K562 (cell line): ENCODE results near the gene NEMP2. TPM values are rescaled to one million over a fixed set of nuclear protein-coding genes. Genes with fewer than 3 reads are reported as not detected.

ENCODE experiments used
- BHLHE40 ChIP-seq: IDR thresholded peaks from 2 replicates; pipeline ENCODE4 v1.6.1; 2011; ENCODE audit warnings: low read length, improper control_type of control experiment
- BRF2 ChIP-seq: IDR thresholded peaks from 3 replicates; pipeline ENCODE4 v1.6.1; 2011; ENCODE audit warnings: borderline replicate concordance, mild to moderate bottlenecking; ENCODE audit not compliant: insufficient read length, insufficient read depth
- CTBP1 ChIP-seq: fragments of 450-650 bp; IDR thresholded peaks from 2 replicates; pipeline ENCODE4 v1.6.1; 2016; ENCODE audit warnings: borderline replicate concordance
- ETS2 ChIP-seq: IDR thresholded peaks from 2 replicates; pipeline ENCODE4 v1.6.1; 2016; ENCODE audit warnings: borderline replicate concordance, missing genetic modification characterization, mild to moderate bottlenecking, moderate library complexity, missing compliant biosample characterization; ENCODE audit not compliant: poor library complexity, severe bottlenecking
- HDAC8 ChIP-seq: fragments of 450-650 bp; IDR thresholded peaks from 2 replicates; pipeline ENCODE4 v1.6.1; 2016; ENCODE audit warnings: mild to moderate bottlenecking, missing genetic modification characterization, moderate library complexity, missing compliant biosample characterization
- HNRNPL ChIP-seq: fragments of 200-400 bp; formaldehyde crosslinking; IDR thresholded peaks from 2 replicates; pipeline ENCODE4 v1.6.1; 2017; ENCODE audit warnings: low read depth, mild to moderate bottlenecking, low read length
- IFI16 ChIP-seq: fragments of 250-450 bp; sonication (Bioruptor Pico); IDR thresholded peaks from 2 replicates; pipeline ENCODE4 v2.1.2; 2022; ENCODE audit warnings: mild to moderate bottlenecking, inconsistent platforms
- KLF13 ChIP-seq: fragments of 450-650 bp; IDR thresholded peaks from 2 replicates; pipeline ENCODE4 v1.6.1; 2016; ENCODE audit warnings: missing genetic modification characterization, low read depth, mild to moderate bottlenecking, missing compliant biosample characterization, moderate library complexity, borderline replicate concordance
- MBD1 ChIP-seq: fragments of 250-450 bp; sonication (Bioruptor Pico); IDR thresholded peaks from 2 replicates; pipeline ENCODE4 v1.8.0; 2022; ENCODE audit warnings: inconsistent platforms
- SAFB2 ChIP-seq: fragments of 200-400 bp; formaldehyde crosslinking; IDR thresholded peaks from 2 replicates; pipeline ENCODE4 v1.6.1; 2018; ENCODE audit warnings: borderline replicate concordance, low read length, low read depth, moderate library complexity; ENCODE audit not compliant: severe bottlenecking
- TSHZ1 ChIP-seq: fragments of 250-450 bp; sonication (Bioruptor Pico); IDR thresholded peaks from 2 replicates; pipeline ENCODE4 v1.4.0; 2020; ENCODE audit warnings: mild to moderate bottlenecking, moderate library complexity
- ZBTB8A ChIP-seq: fragments of 450-650 bp; IDR thresholded peaks from 2 replicates; pipeline ENCODE4 v1.6.1; 2018; ENCODE audit warnings: mild to moderate bottlenecking, moderate library complexity; ENCODE audit not compliant: partially characterized antibody
- ZC3H4 ChIP-seq: sonication (generic); formaldehyde crosslinking; IDR thresholded peaks from 2 replicates; pipeline ENCODE4 v1.9.0; 2021; ENCODE audit warnings: missing genetic modification reagents, borderline replicate concordance
- ZKSCAN3 ChIP-seq: fragments of 250-450 bp; sonication (Bioruptor Pico); IDR thresholded peaks from 2 replicates; pipeline ENCODE4 v1.4.0; 2020
- polyA plus RNA-seq, 8 experiments: library from polyadenylated mRNA; depleted of rRNA in 4 of 8; stranded (reverse) in 5 of 8; unstranded in 3 of 8; fragments of >200 nt; fragmentation: Nextera tagmentation in 2 of 8; fragmentation: Illumina TruSeq in 1 of 8; extraction: Ambion mirVana in 2 of 8; extraction: Trizol in 1 of 8; gene quantifications; 2 replicates each; pipeline versions ENCODE4 v1.2.1 to v1.2.3, GENCODE V29; 2011 to 2014; ENCODE audit warnings: inconsistent platforms in 1 of 8, missing spikeins in 1 of 8
- total RNA-seq, 7 experiments: library from RNA; depleted of rRNA in 6 of 7; stranded (reverse); fragments of >200 nt in 6 of 7; fragmentation: Illumina TruSeq in 2 of 7; extraction: Trizol in 2 of 7; gene quantifications; 2 replicates each; pipeline versions ENCODE4 v1.2.1 to v1.2.3, GENCODE V29; 2011 to 2021; ENCODE audit warnings: low replicate concordance in 1 of 7
- TF ChIP-seq, protein P1 (sequence below): sonication (generic); formaldehyde crosslinking; IDR thresholded peaks from 2 replicates; pipeline ENCODE4 v1.8.1; 2023; ENCODE audit warnings: mild to moderate bottlenecking, missing genetic modification reagents
- TF ChIP-seq, protein P2 (sequence below): fragments of 250-450 bp; sonication (Bioruptor Pico); IDR thresholded peaks from 2 replicates; pipeline ENCODE4 v1.8.0; 2022; ENCODE audit warnings: moderate library complexity, mild to moderate bottlenecking, inconsistent platforms
- TF ChIP-seq, protein P3 (sequence below): sonication (generic); formaldehyde crosslinking; IDR thresholded peaks from 2 replicates; pipeline ENCODE4 v1.8.1; 2022; ENCODE audit warnings: missing genetic modification reagents

The NEMP2 gene
- total and polyA plus RNA-seq, 9 of the 15 experiments (the other 6 are each of a cell fraction or from before 2014, with no cell fraction given): 0.32 to 3.0 (median 1.7) TPM

DNA sequence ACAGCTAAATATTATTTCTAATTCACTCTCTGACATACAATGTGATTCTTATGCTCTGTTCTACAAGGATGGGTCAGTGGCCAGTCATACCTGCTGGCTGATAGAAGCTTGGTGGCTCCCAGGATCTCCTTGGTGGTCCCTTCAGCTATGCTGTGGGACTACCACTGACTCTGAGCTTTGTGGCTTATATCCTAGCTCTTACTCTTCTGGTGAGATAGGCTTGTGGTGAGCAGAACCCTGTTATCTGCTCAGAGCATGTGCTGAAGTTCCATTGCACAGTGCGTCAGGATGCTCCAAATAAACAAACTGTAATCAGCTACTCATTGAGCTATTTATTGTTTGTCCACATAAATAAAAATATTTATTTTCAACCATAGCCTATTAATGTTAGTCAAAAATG, 74.6 kb downstream of the NEMP2 start (continued):
- TF ChIP-seq TSHZ1: no peak
- TF ChIP-seq, protein P1, sequence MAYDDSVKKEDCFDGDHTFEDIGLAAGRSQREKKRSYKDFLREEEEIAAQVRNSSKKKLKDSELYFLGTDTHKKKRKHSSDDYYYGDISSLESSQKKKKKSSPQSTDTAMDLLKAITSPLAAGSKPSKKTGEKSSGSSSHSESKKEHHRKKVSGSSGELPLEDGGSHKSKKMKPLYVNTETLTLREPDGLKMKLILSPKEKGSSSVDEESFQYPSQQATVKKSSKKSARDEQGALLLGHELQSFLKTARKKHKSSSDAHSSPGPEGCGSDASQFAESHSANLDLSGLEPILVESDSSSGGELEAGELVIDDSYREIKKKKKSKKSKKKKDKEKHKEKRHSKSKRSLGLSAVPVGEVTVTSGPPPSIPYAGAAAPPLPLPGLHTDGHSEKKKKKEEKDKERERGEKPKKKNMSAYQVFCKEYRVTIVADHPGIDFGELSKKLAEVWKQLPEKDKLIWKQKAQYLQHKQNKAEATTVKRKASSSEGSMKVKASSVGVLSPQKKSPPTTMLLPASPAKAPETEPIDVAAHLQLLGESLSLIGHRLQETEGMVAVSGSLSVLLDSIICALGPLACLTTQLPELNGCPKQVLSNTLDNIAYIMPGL (CRISPR knock-in tag): no peak
- TF ChIP-seq, protein P2, sequence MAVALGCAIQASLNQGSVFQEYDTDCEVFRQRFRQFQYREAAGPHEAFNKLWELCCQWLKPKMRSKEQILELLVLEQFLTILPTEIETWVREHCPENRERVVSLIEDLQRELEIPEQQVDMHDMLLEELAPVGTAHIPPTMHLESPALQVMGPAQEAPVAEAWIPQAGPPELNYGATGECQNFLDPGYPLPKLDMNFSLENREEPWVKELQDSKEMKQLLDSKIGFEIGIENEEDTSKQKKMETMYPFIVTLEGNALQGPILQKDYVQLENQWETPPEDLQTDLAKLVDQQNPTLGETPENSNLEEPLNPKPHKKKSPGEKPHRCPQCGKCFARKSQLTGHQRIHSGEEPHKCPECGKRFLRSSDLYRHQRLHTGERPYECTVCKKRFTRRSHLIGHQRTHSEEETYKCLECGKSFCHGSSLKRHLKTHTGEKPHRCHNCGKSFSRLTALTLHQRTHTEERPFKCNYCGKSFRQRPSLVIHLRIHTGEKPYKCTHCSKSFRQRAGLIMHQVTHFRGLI (CRISPR knock-in tag): no peak
- TF ChIP-seq MBD1 (CRISPR knock-in tag): no peak
- no peak for TF ChIP-seq IFI16
- TF ChIP-seq KLF13 (tag): no peak
- no peak for TF ChIP-seq ZC3H4
- no peak for TF ChIP-seq HDAC8 (tag)
- peak; percentile 73 for TF ChIP-seq BHLHE40
- TF ChIP-seq HNRNPL: no peak
- no peak for TF ChIP-seq SAFB2
- no peak for TF ChIP-seq ETS2 (tag)
- TF ChIP-seq, protein P3, sequence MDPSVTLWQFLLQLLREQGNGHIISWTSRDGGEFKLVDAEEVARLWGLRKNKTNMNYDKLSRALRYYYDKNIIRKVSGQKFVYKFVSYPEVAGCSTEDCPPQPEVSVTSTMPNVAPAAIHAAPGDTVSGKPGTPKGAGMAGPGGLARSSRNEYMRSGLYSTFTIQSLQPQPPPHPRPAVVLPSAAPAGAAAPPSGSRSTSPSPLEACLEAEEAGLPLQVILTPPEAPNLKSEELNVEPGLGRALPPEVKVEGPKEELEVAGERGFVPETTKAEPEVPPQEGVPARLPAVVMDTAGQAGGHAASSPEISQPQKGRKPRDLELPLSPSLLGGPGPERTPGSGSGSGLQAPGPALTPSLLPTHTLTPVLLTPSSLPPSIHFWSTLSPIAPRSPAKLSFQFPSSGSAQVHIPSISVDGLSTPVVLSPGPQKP (CRISPR knock-in tag): no peak
- TF ChIP-seq BRF2: no peak
- TF ChIP-seq ZBTB8A: no peak
- peak; percentile 61; the same call in 1 of the 2 replicates for TF ChIP-seq CTBP1
- no peak for TF ChIP-seq ZKSCAN3 (CRISPR knock-in tag)
